Hepatocyte (in vitro differentiated cells): ENCODE measurements around the gene SLC16A9.

Experiments used
- EZH2 ChIP-seq: fragments of 200-600 bp; sonication (generic); IDR thresholded peaks from 2 replicates; pipeline ENCODE4 v1.6.1; 2016; ENCODE audit warnings: antibody characterized with exemption, mild to moderate bottlenecking, borderline replicate concordance
- TF ChIP-seq, protein P1 (sequence below): fragments of 200-600 bp; sonication (generic); IDR thresholded peaks from 2 replicates; pipeline ENCODE4 v1.5.1; 2016; ENCODE audit warnings: antibody characterized with exemption, mild to moderate bottlenecking; ENCODE audit not compliant: poor library complexity

DNA sequence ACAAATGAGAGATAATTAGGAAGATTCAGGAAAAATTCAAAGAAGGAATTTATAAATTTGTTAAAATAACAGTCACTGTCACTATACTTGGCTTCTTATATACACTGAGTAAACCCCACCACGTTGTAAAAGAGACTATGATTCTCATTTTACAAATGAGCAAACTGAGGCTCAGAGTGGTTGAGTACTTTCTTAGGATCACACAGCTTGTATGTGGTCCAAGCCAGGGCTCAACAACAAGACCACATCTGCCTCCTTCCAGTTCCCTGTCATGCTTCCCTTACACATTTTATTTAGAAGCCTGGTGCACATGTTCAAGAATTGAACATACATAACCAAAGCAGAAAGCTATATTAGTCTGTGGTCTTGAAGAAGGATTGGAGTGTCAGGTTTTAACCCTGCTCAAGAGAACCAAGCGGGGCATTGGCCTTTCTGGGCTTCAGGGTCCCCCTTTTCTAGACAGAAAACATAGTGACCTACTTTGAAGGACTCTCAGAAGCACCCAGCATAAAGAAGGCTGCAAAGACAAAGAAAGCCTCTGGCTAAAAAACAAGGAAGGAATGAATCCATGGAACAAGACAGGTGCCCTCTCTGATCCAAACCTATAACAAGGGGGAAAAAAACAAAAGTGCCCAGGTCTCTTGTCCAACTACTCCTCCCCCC lies 42.8 kb upstream of the SLC16A9 start:
- TF ChIP-seq, protein P1, sequence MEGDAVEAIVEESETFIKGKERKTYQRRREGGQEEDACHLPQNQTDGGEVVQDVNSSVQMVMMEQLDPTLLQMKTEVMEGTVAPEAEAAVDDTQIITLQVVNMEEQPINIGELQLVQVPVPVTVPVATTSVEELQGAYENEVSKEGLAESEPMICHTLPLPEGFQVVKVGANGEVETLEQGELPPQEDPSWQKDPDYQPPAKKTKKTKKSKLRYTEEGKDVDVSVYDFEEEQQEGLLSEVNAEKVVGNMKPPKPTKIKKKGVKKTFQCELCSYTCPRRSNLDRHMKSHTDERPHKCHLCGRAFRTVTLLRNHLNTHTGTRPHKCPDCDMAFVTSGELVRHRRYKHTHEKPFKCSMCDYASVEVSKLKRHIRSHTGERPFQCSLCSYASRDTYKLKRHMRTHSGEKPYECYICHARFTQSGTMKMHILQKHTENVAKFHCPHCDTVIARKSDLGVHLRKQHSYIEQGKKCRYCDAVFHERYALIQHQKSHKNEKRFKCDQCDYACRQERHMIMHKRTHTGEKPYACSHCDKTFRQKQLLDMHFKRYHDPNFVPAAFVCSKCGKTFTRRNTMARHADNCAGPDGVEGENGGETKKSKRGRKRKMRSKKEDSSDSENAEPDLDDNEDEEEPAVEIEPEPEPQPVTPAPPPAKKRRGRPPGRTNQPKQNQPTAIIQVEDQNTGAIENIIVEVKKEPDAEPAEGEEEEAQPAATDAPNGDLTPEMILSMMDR, result no peak
- TF ChIP-seq EZH2, result no peak
